SKM-1 treated with dmso at 0.1 percent for 144 hours (cell line): ENCODE measurements around the gene MAP3K15.
A peak's percentile ranks its signal among the peaks of the same experiment; 100 is the strongest.

Source experiments
- DNase-seq: peaks from one replicate; lab custom pipeline; 2025; ENCODE audit not compliant: unreplicated experiment; lab: John Stamatoyannopoulos, UW

The MAP3K15 gene

GRCh38 chrX:19392703-19393102 is 122.6 kb downstream of the MAP3K15 start:
- no peak for DNase-seq

DNA sequence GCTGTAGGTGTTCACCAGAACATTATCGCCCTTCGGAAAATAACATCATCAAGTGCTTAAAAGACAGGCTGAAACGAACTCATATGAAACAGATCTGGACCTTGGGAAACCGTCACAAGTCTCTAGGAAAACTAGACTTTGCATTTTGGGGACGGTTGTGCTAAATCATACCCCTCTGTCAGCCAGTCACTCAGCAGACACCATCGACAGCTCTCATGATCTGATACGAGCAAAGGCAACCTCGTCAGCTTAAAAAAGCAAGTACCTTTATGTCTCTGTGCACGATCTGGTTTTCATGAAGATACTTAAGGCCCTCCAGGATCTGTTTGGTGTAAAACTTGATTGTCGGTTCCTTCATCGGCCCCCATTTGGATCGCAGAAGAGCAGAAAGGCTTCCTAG is 123.2 kb downstream of the MAP3K15 start:
- no peak for DNase-seq

- DNase-seq = no peak
These were observed 126.0 kb downstream of the MAP3K15 start for GRCh38 chrX:19389227-19389845.

DNA sequence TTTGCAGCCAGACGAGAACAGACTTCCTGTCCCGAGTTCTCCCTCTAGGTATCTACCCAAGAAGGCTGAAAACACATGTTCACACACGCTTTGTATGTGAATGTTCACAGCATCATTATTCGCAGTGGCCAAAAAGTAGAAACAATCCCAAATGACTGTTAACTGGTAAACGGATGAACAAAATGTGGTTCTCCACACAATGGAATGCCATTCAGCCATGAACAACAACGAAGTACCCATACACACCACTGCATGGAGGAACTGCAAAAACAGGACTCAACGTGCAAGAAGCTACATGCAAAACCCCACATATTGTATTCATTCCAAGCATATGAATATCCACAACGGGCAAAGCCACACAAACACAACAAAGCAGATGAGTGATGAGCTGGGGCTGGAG is 126.6 kb downstream of the MAP3K15 start:
- no peak for DNase-seq

DNA sequence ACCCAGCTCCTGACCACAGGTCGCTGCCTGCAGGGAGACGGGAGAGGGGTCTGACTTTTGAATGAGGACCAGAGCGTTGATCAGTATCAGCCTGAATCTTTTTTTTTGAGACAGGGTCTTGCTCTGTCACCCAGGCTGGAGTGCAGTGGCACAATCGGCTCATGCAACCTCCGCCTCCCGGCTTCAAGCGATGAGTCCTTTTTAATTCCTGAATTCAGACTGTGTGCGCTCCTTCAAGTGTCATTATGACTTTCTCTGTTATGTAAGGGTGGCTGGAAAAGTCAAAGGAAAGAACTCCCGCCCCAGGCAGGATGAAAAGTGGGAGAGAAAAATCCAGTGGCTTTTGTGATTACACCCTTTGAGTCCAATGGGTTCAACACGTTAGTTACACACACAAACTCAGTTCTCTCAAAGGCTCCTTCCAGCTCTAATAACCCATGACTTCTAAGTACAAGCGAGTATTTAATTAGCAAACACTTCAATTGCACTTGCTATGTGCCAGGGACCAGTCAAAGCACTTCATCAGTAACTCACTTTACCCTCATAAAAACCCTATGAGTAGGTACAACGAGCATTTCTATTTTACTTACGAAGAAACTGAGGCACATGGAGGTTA is 127.1 kb downstream of the MAP3K15 start:
- DNase-seq = no peak

DNA sequence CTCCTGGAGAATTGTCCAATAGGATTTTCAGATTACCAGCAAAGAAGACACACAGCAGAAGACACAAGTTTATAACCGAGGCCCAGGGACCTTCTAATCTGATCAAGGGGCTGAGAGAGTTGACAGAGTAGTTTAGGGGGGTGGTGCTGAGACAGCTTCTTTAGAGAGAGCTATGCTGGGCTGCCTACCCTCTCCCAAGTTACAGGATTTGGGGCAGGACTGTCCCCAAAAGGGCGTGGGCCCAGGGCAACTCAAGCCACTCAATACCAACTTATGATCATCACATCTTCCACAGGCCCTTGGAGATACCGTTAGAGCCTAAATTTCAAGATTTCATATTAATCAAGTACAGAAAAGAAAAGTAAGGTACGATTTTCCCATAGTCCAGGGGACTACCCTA is 128.6 kb downstream of the MAP3K15 start:
- DNase-seq = no peak

GRCh38 chrX:19382555-19383145 is 132.7 kb downstream of the MAP3K15 start:
- no peak for DNase-seq

- no peak for DNase-seq
These were observed 134.0 kb downstream of the MAP3K15 start for GRCh38 chrX:19381326-19381725.

DNA sequence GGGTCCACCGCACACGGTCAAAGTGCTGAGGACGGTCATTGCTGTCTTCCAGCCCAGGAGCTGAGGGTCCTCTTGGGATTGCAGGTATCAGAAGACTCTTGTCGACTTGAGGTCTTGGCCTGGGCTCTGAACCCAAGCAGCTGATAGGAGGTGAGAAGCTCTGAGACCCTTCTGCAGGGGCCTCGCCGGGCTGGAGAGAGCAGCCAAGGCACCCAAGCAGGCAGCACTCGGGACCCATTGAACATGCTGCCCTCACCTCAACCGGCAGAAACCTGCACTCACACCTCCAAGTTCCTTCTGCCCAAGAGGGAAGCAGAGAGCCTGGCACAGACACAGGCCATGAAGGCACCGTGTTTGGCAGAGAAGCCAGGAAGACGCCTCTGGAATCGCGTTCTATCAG is 137.5 kb downstream of the MAP3K15 start:
- DNase-seq = no peak

DNA sequence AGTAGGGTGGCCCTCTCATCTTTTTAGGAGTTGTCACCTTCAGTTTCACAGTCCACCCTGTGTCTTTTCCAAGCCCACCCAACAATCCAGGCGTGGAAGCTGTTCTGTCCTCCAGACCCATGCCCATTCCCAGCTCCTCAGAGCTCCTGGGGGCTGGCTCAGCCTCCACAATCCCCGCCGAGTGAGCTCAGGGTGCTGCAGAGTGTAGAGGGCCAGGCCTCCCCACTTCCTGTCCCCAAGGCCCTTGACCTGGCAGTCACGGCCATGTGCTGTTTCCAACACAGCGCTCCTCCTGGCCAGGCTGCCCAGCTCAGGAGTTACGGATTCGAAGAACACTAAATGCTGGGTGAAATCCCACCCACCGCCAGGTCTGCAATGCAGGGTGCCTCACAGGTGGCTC is 139.8 kb downstream of the MAP3K15 start:
- no peak for DNase-seq

- DNase-seq = no peak
These were observed 141.9 kb downstream of the MAP3K15 start for GRCh38 chrX:19373351-19373891.

DNA sequence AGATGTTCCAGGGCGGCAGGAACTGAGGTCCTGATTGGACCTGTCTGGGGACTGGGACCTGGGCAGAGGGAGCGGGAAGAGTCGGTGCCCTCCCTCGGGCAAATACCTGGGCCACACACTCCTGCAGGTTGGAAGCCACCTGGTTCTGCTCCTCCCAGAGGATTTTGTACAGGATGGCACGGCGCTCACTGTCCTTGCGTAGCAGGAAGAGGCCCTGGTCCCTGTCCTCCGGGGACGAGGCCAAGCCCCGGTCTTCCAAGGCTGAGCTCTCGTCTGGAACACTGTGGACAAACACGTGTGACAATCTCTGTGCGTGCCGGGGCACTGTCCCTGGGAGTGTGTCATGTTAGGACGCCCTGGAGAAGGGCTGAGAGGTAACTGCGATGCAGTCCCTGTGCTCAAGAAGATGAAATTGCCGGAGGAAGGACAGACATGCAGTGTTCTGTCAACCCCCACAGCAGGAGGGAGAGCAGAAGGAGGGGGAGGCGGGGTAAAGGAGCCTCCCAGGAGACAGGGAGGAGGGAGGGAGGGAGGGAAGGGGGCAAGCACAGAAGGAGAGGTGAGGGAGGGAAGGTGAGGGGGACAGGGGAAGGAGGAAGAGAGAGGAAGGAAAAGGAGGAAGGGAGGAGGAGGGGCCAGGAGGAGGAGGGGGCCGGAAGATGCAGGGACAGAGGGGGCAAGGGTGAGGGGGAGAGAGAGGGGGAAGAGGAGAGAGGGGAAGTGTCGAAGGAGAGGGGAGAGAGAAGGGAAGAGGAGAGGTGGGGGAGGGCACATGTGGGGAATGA is 142.6 kb downstream of the MAP3K15 start:
- no peak for DNase-seq

GRCh38 chrX:19372170-19372546 is 143.2 kb downstream of the MAP3K15 start:
- DNase-seq = peak; percentile 9

DNA sequence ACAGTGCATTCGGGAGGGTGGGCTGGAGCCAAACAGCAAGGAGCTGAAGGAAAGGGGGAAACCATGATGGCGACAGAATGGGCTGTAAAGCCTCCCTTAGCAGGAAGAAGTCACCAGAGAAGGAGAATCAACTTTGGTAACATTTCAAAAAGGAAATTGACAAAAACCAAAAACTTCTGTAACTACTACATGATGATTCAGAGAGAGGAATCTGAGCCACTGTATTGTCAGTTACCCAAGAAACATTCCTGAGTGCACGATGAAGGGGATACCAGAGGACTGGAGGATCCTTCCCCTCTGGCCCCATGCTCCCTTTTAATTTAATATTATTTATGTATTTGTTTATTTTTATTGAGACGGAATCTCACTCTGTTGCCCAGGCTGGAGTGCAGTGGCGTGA is 145.2 kb downstream of the MAP3K15 start:
- DNase-seq = no peak

GRCh38 chrX:19368576-19368975 is 146.7 kb downstream of the MAP3K15 start:
- DNase-seq = no peak

DNA sequence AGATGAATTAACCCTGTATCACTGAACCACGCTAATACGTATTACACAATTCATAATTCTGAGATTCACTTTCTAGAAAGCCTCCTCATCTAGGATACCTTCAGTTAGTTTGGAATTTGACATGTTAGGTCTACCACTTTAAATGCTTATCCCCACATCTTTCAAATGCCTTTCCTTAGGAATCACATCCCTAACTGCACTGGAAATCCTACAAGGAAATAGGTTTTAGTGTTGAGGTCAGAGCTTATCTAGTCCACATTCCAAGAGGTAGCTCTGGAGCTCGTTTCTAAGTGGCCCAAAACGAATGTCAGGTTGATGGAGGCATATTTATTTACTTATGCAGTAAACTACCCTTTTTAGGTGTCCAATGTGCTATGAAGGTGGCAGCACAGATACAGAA is 153.6 kb downstream of the MAP3K15 start:
- DNase-seq = no peak

DNA sequence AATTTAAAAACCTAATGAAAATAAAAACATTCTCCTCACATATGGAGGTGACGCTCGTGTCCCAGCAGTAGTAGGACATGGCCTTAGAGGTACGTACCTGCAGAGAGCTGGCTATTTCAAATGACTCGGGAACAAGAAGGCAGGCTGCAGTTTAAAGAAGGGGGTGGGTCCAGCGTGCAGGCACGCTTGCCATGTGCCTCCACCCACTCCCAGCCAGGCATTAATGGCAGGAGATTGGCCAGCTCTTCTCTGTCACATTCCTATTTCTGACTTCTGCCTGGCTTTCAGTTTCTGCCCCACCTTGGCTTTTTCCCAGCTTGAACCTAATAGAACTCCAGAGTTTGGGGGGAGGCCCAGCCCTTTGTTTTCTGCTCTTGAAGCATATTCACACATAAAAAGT is 154.4 kb downstream of the MAP3K15 start:
- DNase-seq = no peak

- DNase-seq = no peak
These were observed 156.8 kb downstream of the MAP3K15 start for GRCh38 chrX:19358521-19358920.

GRCh38 chrX:19354625-19355024 is 160.7 kb downstream of the MAP3K15 start:
- no peak for DNase-seq

- peak; percentile 29 for DNase-seq
These were observed 164.3 kb downstream of the MAP3K15 start for GRCh38 chrX:19350941-19351384.

DNA sequence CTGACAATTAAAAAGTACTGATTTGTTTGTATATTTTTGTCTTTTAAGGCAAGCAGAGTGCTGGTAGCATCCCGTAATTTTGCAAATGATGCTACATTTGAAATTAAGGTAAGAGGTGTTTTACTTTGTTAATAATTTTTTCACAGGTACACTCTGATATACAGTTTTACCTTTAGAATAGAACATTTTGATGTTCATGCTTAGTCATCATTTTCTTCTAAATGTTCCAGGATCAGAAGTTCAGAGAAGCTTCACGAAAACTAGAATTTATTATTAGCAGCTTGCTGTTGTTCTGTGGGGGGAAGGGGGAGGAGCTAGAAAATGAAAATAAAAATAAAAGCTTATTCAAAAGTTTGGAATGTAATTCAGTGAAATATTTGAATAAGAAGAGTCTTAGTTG is 166.0 kb downstream of the MAP3K15 start:
- DNase-seq = no peak

- no peak for DNase-seq
These were observed 167.4 kb downstream of the MAP3K15 start for GRCh38 chrX:19347916-19348315.
